Measurements from ENCODE around the gene CDCA5.
A peak's percentile ranks its signal among the peaks of the same experiment; 100 is the strongest.

Gene CDCA5

DNA sequence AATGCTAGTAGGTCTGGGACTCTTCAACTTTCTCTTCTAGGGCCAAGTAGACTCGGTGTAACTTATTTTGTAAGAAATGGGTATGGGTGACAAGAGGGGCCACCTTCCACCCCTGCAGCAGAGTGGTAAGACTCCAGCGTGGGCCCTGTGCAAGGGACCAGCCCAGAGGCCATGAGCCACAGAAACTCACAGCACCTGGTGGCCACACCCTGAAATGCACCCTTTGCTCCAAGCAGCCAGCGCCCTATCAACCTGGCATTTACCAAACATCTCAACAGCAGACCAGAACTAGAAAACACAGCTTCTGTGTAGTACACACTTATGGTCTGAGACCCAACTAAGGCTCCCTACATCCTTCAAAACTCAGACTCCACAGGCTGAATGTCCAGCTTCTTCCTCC, 5.7 kb downstream of the CDCA5 start:
- Histone ChIP-seq H3K27me3 (replicated peaks; ENCODE audit: control insufficient read depth, insufficient read depth, low read length) (no peaks in the 10 kb centered on the region), H3K4me3 (ENCODE audit: low read length) (no peak overlapping the region), H3K9me3 (ENCODE audit: control insufficient read depth, low read length) (no peaks in the 10 kb centered on the region), H3K4me1 (ENCODE audit: control insufficient read depth, insufficient read depth, low read length) (peaks cover under 1% of the 10 kb centered on the region), H3K36me3 (ENCODE audit: control insufficient read depth, insufficient read depth, low read length, severe bottlenecking) (no peaks in the 10 kb centered on the region), H3K9ac (ENCODE audit: low read length) (no peak overlapping the region)
- peak; percentile 34 for DNase-seq (ENCODE audit: low read depth)

DNA sequence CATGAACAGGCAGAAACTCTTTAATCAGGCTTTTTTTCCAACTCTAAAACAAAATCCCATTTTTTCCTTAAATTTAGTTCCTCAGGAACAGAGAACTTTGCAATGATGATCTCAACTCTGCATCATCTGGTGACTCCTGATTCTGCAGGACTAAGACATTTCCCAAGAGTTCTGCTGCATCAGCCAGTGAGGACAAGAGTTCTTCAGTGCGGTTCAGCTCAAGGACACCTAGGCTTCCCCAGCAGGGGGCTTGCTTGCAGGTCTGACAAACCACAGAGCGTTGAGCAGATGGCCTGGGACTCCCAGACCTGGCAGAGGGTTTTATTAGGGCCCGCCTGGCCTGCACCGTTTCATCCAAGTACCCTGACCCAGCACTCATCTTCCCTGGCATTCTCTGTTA, 6.4 kb downstream of the CDCA5 start:
- Histone ChIP-seq H3K4me3 (ENCODE audit: low read length) (no peak overlapping the region), H3K9ac (ENCODE audit: low read length) (no peak overlapping the region), H3K36me3 (ENCODE audit: control insufficient read depth, insufficient read depth, low read length, severe bottlenecking) (no peaks in the 10 kb centered on the region), H3K4me1 (ENCODE audit: control insufficient read depth, insufficient read depth, low read length) (no peaks in the 10 kb centered on the region), H3K9me3 (ENCODE audit: control insufficient read depth, low read length) (no peaks in the 10 kb centered on the region), H3K27me3 (replicated peaks; ENCODE audit: control insufficient read depth, insufficient read depth, low read length) (no peaks in the 10 kb centered on the region)
- DNase-seq (ENCODE audit: low read depth) = no peak

DNA sequence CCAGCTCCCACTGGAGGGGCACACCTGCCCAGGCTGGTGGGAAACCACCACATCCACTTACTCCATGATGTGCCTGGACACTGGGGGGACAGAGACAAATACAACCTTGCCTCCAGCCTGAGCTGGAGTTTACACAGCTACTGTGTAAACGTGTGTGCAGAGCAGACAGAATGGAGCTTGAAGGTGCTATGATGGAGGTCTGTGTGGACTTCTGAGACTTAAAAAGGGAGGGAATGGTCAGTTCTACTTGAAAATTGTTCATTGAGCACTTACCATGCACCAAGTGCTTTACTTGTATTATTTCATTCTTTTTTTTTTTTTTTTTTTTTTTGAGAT, 11.2 kb downstream of the CDCA5 start:
- no peaks in the 10 kb centered on the region for H3K27me3 ChIP-seq (replicated peaks; ENCODE audit: control insufficient read depth, insufficient read depth, low read length)
- H3K9me3 ChIP-seq (ENCODE audit: control insufficient read depth, low read length) = no peaks in the 10 kb centered on the region
- H3K4me3 ChIP-seq (ENCODE audit: low read length) = no peak overlapping the region
- no peaks in the 10 kb centered on the region for H3K4me1 ChIP-seq (ENCODE audit: control insufficient read depth, insufficient read depth, low read length)
- no peak overlapping the region for H3K9ac ChIP-seq (ENCODE audit: low read length)
- H3K36me3 ChIP-seq (ENCODE audit: control insufficient read depth, insufficient read depth, low read length, severe bottlenecking) = no peaks in the 10 kb centered on the region
- no peak for DNase-seq (ENCODE audit: low read depth)

DNA sequence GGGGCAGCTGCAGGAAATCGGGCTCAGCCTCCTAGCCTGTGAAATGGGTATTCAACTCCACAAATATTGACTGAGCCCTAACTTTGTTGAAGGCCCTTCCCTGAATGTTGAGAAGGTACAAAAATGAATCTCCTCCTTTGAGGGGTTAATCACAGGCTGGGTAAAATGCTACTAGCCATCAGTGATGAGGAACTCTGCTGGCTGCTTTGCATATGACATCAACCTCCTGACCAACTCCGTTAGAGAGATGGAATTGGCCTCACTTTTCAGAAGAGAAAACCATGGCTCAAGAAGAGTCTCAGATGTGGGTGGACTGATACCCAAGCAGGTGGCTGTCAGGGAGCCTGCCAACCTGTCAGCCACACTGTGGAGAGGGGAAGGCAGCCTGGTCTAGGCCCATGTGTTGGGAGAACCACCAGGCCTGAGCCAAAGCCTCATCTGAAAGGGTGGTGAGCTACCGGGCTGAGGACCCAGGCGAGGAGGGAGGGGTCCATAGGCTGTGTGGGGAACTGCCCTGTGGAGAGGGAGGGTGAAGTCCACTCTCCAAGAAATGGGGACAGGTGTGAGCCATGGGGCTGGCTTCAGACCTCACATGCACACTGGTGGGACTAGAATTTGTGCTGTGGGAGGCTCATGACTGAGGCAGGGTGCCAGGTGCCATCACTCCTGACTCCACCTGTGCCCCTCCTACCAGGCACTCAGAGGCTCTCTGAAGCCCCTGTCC, 11.8 kb downstream of the CDCA5 start:
- DNase-seq (ENCODE audit: low read depth) = no peak

DNA sequence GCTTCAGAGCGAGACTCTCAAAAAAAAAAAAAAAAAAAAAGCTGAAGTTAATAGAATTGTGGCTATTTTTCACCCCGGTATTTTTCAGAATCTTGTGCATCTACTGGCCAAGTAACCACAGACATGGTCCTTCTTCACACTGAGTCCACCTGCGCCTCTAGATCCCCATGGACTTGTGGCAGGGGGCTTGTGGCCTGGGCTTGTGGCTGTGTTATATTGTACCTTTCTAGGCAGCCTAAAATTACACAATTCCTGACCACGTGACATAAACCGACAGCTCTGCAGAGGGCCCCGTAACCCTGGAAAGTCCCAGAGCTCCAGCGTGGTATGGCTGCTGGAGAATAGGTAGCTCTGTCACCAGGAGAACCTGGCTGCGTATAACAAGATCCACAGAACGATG, 14.6 kb downstream of the CDCA5 start:
- Histone ChIP-seq H3K9me3 (ENCODE audit: control insufficient read depth, low read length) (no peaks in the 10 kb centered on the region), H3K9ac (ENCODE audit: low read length) (no peak overlapping the region), H3K4me3 (ENCODE audit: low read length) (no peak overlapping the region)

More for the DNA sequence above, 11.8 kb downstream of the CDCA5 start:
- Histone ChIP-seq H3K4me3 (ENCODE audit: low read length) (no peak overlapping the region), H3K9me3 (ENCODE audit: control insufficient read depth, low read length) (no peaks in the 10 kb centered on the region), H3K4me1 (ENCODE audit: control insufficient read depth, insufficient read depth, low read length) (no peaks in the 10 kb centered on the region), H3K27me3 (replicated peaks; ENCODE audit: control insufficient read depth, insufficient read depth, low read length) (peaks cover 1% of the 10 kb centered on the region), H3K36me3 (ENCODE audit: control insufficient read depth, insufficient read depth, low read length, severe bottlenecking) (no peaks in the 10 kb centered on the region), H3K9ac (ENCODE audit: low read length) (no peak overlapping the region)

DNA sequence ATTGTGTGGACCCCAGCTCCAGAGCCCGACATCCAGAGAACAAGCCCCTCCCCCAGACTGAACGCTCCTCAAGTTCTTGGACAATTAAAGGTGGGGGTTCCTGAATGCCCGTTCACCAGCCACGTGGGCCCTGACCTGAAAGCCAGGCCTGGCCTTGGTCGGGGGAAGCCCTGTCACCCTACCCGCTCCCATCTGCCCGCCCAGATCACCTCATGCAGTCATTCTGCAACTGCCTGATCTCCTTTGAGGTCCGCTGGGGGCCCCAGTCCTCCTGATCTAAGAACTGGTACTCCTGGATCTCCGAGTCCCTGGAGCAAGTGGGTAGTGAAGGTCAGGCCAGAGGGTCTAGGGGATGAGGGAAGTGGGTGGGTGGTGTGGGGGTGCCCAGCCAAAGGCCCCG, 16.4 kb downstream of the CDCA5 start:
- no peaks in the 10 kb centered on the region for H3K36me3 ChIP-seq (ENCODE audit: control insufficient read depth, insufficient read depth, low read length, severe bottlenecking)
- no peak for DNase-seq (ENCODE audit: low read depth)
- no peaks in the 10 kb centered on the region for H3K4me1 ChIP-seq (ENCODE audit: control insufficient read depth, insufficient read depth, low read length)
- peaks cover 3% of the 10 kb centered on the region for H3K27me3 ChIP-seq (replicated peaks; ENCODE audit: control insufficient read depth, insufficient read depth, low read length)
- no peak overlapping the region for H3K9ac ChIP-seq (ENCODE audit: low read length)
- no peak overlapping the region for H3K4me3 ChIP-seq (ENCODE audit: low read length)
- H3K9me3 ChIP-seq (ENCODE audit: control insufficient read depth, low read length) = no peaks in the 10 kb centered on the region

More for the DNA sequence above, 14.6 kb downstream of the CDCA5 start:
- Histone ChIP-seq H3K36me3 (ENCODE audit: control insufficient read depth, insufficient read depth, low read length, severe bottlenecking) (no peaks in the 10 kb centered on the region), H3K27me3 (replicated peaks; ENCODE audit: control insufficient read depth, insufficient read depth, low read length) (peaks cover 3% of the 10 kb centered on the region), H3K4me1 (ENCODE audit: control insufficient read depth, insufficient read depth, low read length) (no peaks in the 10 kb centered on the region)
- DNase-seq (ENCODE audit: low read depth) = no peak

DNA sequence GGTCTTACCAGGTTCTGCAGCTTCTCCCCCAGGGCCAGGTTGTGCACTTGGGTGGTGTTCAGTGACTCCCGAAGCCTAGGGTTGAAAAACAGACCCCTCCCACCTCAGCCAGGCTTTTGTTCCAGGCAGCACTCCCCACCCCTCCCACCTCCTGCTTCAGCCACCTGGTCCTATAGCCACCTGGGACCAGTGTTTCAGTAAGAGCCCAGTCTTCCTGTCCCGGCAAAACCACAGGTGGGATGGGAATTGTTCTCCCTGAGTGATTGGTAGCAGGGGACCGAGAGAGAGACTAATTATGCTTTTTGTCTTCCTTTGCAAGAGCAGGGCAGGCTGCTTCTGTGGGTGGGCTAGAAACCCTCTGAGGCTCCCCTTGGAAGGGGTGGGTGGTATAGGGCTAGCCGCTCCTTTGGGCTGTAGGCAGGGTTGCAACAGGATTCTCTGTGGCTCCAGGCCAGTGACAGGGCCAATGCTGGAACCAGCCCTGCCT, 17.0 kb downstream of the CDCA5 start:
- Histone ChIP-seq H3K4me1 (ENCODE audit: control insufficient read depth, insufficient read depth, low read length) (no peaks in the 10 kb centered on the region), H3K27me3 (replicated peaks; ENCODE audit: control insufficient read depth, insufficient read depth, low read length) (peaks cover 3% of the 10 kb centered on the region)
- DNase-seq (ENCODE audit: low read depth) = no peak

DNA sequence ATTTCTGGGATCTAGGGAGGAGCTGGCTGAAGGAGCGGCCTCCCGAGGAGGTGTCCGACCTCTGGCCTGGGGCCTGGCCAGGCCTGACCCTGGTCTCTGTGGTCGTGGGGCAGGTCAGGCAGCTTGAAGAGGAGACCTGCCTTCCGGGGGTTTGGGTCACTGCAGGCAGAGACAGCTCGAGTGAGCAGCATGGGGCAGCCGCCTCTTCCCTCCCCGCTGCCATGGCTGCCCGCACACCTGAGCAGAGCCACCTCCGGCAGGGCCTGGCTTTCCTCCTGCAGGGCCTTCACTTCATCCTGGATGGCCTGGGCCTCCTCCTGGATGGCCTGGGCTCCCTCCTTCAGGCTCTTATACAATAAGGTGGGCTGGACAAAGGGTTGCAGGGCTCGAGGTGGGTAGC, 17.5 kb downstream of the CDCA5 start:
- H3K4me3 ChIP-seq (ENCODE audit: low read length) = no peak overlapping the region
- H3K9me3 ChIP-seq (ENCODE audit: control insufficient read depth, low read length) = no peaks in the 10 kb centered on the region
- H3K9ac ChIP-seq (ENCODE audit: low read length) = no peak overlapping the region
- no peak for DNase-seq (ENCODE audit: low read depth)
- no peaks in the 10 kb centered on the region for H3K4me1 ChIP-seq (ENCODE audit: control insufficient read depth, insufficient read depth, low read length)
- peaks cover 3% of the 10 kb centered on the region for H3K27me3 ChIP-seq (replicated peaks; ENCODE audit: control insufficient read depth, insufficient read depth, low read length)
- no peaks in the 10 kb centered on the region for H3K36me3 ChIP-seq (ENCODE audit: control insufficient read depth, insufficient read depth, low read length, severe bottlenecking)

More for the DNA sequence above, 17.0 kb downstream of the CDCA5 start:
- H3K9ac ChIP-seq (ENCODE audit: low read length) = no peak overlapping the region
- H3K36me3 ChIP-seq (ENCODE audit: control insufficient read depth, insufficient read depth, low read length, severe bottlenecking) = no peaks in the 10 kb centered on the region
- no peaks in the 10 kb centered on the region for H3K9me3 ChIP-seq (ENCODE audit: control insufficient read depth, low read length)
- no peak overlapping the region for H3K4me3 ChIP-seq (ENCODE audit: low read length)

DNA sequence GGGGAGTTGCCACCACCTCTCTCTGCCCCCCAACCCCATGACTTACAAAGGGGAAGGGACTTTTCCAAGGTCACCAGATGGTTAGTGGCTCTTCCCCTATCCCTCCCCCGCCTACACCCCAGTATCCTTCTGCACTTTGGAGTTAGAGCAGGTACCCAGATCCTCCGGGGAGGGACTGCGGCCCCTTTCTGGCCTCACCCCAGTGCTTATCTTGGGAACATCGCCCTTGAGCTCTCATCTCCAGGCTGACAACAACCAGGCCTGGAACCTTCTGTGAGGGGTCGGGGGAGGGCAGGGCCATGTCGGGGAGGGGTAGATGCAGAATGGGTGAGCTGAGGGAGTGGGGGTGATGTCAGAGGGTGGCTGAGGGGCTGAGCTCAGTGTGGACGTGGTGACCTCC, 18.0 kb downstream of the CDCA5 start:
- H3K9me3 ChIP-seq (ENCODE audit: control insufficient read depth, low read length) = no peaks in the 10 kb centered on the region
- H3K4me3 ChIP-seq (ENCODE audit: low read length) = no peak overlapping the region
- H3K4me1 ChIP-seq (ENCODE audit: control insufficient read depth, insufficient read depth, low read length) = no peaks in the 10 kb centered on the region
- no peak for DNase-seq (ENCODE audit: low read depth)
- no peaks in the 10 kb centered on the region for H3K36me3 ChIP-seq (ENCODE audit: control insufficient read depth, insufficient read depth, low read length, severe bottlenecking)
- H3K27me3 ChIP-seq (replicated peaks; ENCODE audit: control insufficient read depth, insufficient read depth, low read length) = peaks cover 3% of the 10 kb centered on the region
- H3K9ac ChIP-seq (ENCODE audit: low read length) = no peak overlapping the region

DNA sequence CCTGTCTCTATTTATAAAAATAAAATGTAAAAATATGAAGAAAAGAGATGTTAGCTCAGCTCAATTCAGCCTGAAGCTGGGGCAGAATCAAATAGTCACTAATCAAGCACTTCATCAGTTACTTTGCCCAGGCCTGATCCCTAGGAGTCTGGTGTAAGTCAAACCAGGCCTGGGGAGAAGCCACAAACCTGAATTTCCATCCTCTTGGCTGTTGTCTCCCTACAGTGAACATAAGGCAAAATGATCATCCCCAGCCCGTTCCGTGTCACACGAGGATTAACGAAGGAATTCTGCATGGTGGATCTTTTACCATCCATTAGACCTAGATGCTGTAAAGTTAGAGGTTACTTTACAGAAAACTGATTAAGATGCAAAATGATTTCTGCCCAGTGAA, 19.0 kb downstream of the CDCA5 start:
- Histone ChIP-seq H3K27me3 (replicated peaks; ENCODE audit: control insufficient read depth, insufficient read depth, low read length) (peaks cover 3% of the 10 kb centered on the region), H3K4me3 (ENCODE audit: low read length) (no peak overlapping the region), H3K9me3 (ENCODE audit: control insufficient read depth, low read length) (no peaks in the 10 kb centered on the region), H3K36me3 (ENCODE audit: control insufficient read depth, insufficient read depth, low read length, severe bottlenecking) (no peaks in the 10 kb centered on the region), H3K4me1 (ENCODE audit: control insufficient read depth, insufficient read depth, low read length) (no peaks in the 10 kb centered on the region), H3K9ac (ENCODE audit: low read length) (no peak overlapping the region)
- DNase-seq (ENCODE audit: low read depth) = no peak

DNA sequence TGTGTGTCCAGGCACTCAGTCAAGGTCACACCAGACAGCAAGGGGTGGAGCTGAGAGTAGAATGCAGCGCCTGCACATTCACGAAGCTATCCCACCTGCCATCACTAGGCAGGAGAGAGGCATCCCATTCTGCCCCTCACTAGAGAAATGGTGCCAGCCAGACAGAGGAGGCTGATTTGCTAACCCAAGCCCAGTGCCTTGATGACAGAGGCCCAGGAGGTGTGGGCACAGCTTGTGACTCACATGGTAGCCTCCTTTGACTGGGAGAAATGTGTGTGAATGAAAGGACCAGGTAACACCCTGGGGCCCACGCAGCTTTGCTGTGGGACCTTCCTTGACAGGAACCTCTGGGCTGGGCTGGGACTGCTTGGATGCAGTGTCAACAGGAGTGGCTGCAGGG, 20.3 kb downstream of the CDCA5 start:
- no peak for DNase-seq (ENCODE audit: low read depth)
- Histone ChIP-seq H3K4me3 (ENCODE audit: low read length) (no peak overlapping the region), H3K27me3 (replicated peaks; ENCODE audit: control insufficient read depth, insufficient read depth, low read length) (peaks cover 3% of the 10 kb centered on the region), H3K4me1 (ENCODE audit: control insufficient read depth, insufficient read depth, low read length) (no peaks in the 10 kb centered on the region), H3K36me3 (ENCODE audit: control insufficient read depth, insufficient read depth, low read length, severe bottlenecking) (no peaks in the 10 kb centered on the region), H3K9me3 (ENCODE audit: control insufficient read depth, low read length) (no peaks in the 10 kb centered on the region), H3K9ac (ENCODE audit: low read length) (no peak overlapping the region)

DNA sequence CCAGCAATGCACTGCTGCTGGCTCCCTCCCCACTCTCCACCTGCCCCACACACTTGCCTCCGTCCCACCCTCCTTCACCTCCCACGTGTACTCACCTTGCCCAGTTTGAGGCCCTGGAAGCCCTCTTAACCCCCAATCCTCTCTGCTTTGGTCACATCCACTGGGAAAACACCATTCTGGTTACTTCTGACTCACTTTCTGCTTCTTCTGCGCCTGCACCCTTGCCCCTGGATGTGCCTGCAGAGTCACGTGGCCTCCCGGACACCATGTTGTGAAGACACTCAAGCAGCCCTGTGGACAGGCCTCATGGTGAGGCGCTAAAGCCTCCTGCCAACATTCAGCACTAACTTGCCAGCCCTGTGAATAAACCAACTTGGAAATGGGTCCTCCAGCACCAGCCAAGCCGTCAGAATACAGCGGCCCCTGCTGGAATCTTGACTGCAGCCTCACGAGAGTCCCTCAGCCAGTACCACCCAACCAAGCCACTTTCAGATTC, 22.9 kb downstream of the CDCA5 start:
- Histone ChIP-seq H3K9ac (ENCODE audit: low read length) (no peak overlapping the region), H3K9me3 (ENCODE audit: control insufficient read depth, low read length) (no peaks in the 10 kb centered on the region), H3K36me3 (ENCODE audit: control insufficient read depth, insufficient read depth, low read length, severe bottlenecking) (no peaks in the 10 kb centered on the region), H3K4me3 (ENCODE audit: low read length) (no peak overlapping the region), H3K4me1 (ENCODE audit: control insufficient read depth, insufficient read depth, low read length) (no peaks in the 10 kb centered on the region), H3K27me3 (replicated peaks; ENCODE audit: control insufficient read depth, insufficient read depth, low read length) (no peaks in the 10 kb centered on the region)
- peak; percentile 22 for DNase-seq (ENCODE audit: low read depth)

Measured in adipocyte (in vitro differentiated cells).